Adrenal gland (tissue), 5 donors: ENCODE data around the gene RIC3.

Experiments used
- CTCF ChIP-seq, 6 experiments: fragments of 450-650 bp in 4 of 6; fragments of 200-600 bp in 2 of 6; sonication (generic) in 1 of 6; IDR thresholded peaks; 1 replicate in 5 of 6; 2 replicates in 1 of 6; pipeline versions ENCODE4 v1.5.1 to v1.8.0; 2016 to 2021; ENCODE audit warnings: antibody characterized with exemption in 6 of 6, mild to moderate bottlenecking in 2 of 6, moderate library complexity in 1 of 6
- POLR2A ChIP-seq, 2 donors: fragments of 450-650 bp; IDR thresholded peaks; one replicate each; pipeline ENCODE4 v1.6.1; 2017; ENCODE audit warnings: antibody characterized with exemption in 2 of 2, mild to moderate bottlenecking in 2 of 2, moderate library complexity in 1 of 2
- donor health status: DM: no; HTN: no; CAD: no.

GRCh38 chr11:8066911-8067455 is 101.8 kb downstream of the RIC3 start:
- TF ChIP-seq POLR2A (IDR thresholded peaks at IDR 0.05) = no peak
- no peak for TF ChIP-seq CTCF (IDR thresholded peaks at IDR 0.05)
